Mesothelial cell of epicardium (in vitro differentiated cells): ENCODE results near the gene DLEC1. TPM values are rescaled to one million over a fixed set of nuclear protein-coding genes. Genes with fewer than 3 reads are reported as not detected.
"Not testable (repeated sequence)": the region's sequence is repeated elsewhere in the genome, so short reads cannot be mapped to it uniquely, and the experiment has no call there.

Experiments
- DNase-seq, 2 experiments: peaks; one replicate each; pipeline ENCODE4 v3.0.0; 2021; ENCODE audit warnings: low spot score in 2 of 2; ENCODE audit not compliant: unreplicated experiment in 2 of 2
- H3K27ac Mint-ChIP-seq: 2 replicates; pipeline ENCODE4 v1.8.0; 2021; ENCODE audit warnings: mixed read lengths
- H3K27me3 Mint-ChIP-seq: 2 replicates; pipeline ENCODE4 v1.8.0; 2021; ENCODE audit warnings: low read depth, mixed read lengths
- H3K36me3 Mint-ChIP-seq: 2 replicates; pipeline ENCODE4 v1.8.0; 2021; ENCODE audit warnings: mixed read lengths
- H3K4me1 Mint-ChIP-seq: 2 replicates; pipeline ENCODE4 v1.8.0; 2021; ENCODE audit warnings: mixed read lengths
- H3K4me3 Mint-ChIP-seq: 2 replicates; pipeline ENCODE4 v1.8.0; 2021; ENCODE audit warnings: mild to moderate bottlenecking, moderate library complexity, mixed read lengths
- H3K9me3 Mint-ChIP-seq: 2 replicates; pipeline ENCODE4 v1.8.0; 2021; ENCODE audit warnings: mixed read lengths
- CTCF ChIP-seq: fragments of 200-600 bp; sonication (generic); IDR thresholded peaks from one replicate; pipeline ENCODE4 v1.5.0; 2021; ENCODE audit warnings: antibody characterized with exemption; ENCODE audit not compliant: unreplicated experiment
- total RNA-seq: library from RNA; stranded (reverse); gene quantifications from 3 replicates; pipeline ENCODE4 v1.2.1, GENCODE V29; 2021

DLEC1 gene
- total RNA-seq, 1 donor from 2014 or later, result 1.4 TPM

- peaks cover 4% of the 10 kb centered on the region for H3K27me3 Mint-ChIP-seq
- H3K27ac Mint-ChIP-seq, result no peak overlapping the region
- no peak for DNase-seq
- H3K4me3 Mint-ChIP-seq, result no peak overlapping the region
- no peaks in the 10 kb centered on the region for H3K4me1 Mint-ChIP-seq
- peaks cover 11% of the 10 kb centered on the region for H3K9me3 Mint-ChIP-seq
- TF ChIP-seq CTCF, result no peak
- H3K36me3 Mint-ChIP-seq, result peaks cover 8% of the 10 kb centered on the region
Measured at GRCh38 chr3:38085311-38085942, 46.4 kb downstream of the DLEC1 start.

GRCh38 chr3:38085943-38086324, 46.9 kb downstream of the DLEC1 start:
- H3K4me3 Mint-ChIP-seq, result no peak overlapping the region
- TF ChIP-seq CTCF, result no peak
- peaks cover 6% of the 10 kb centered on the region for H3K27me3 Mint-ChIP-seq
- DNase-seq, result no peak
- H3K4me1 Mint-ChIP-seq, result no peaks in the 10 kb centered on the region
- peaks cover 6% of the 10 kb centered on the region for H3K36me3 Mint-ChIP-seq
- H3K9me3 Mint-ChIP-seq, result peaks cover 9% of the 10 kb centered on the region
- H3K27ac Mint-ChIP-seq, result no peak overlapping the region

GRCh38 chr3:38086496-38086895, 47.5 kb downstream of the DLEC1 start:
- no peak for TF ChIP-seq CTCF
- no peak overlapping the region for H3K27ac Mint-ChIP-seq
- no peaks in the 10 kb centered on the region for H3K4me1 Mint-ChIP-seq
- H3K9me3 Mint-ChIP-seq, result peaks cover 9% of the 10 kb centered on the region
- H3K27me3 Mint-ChIP-seq, result peaks cover 12% of the 10 kb centered on the region
- DNase-seq, result no peak
- peaks cover 6% of the 10 kb centered on the region for H3K36me3 Mint-ChIP-seq
- no peak overlapping the region for H3K4me3 Mint-ChIP-seq

- not testable (repeated sequence) for H3K27ac Mint-ChIP-seq, H3K4me3 Mint-ChIP-seq, H3K4me1 Mint-ChIP-seq, H3K9me3 Mint-ChIP-seq, H3K36me3 Mint-ChIP-seq, DNase-seq
- peaks cover 20% of the 10 kb centered on the region for H3K27me3 Mint-ChIP-seq
Measured at GRCh38 chr3:38087278-38087677, 48.3 kb downstream of the DLEC1 start.

GRCh38 chr3:38088126-38089078, 49.4 kb downstream of the DLEC1 start:
- Mint-ChIP-seq H3K27me3 (peaks cover 29% of the 10 kb centered on the region), H3K36me3 (peaks cover 6% of the 10 kb centered on the region), H3K9me3 (peaks cover 9% of the 10 kb centered on the region), H3K4me3 (no peak overlapping the region), H3K4me1 (no peaks in the 10 kb centered on the region), H3K27ac (no peak overlapping the region)
- TF ChIP-seq CTCF, result no peak
- DNase-seq, result no peak

- no peak for TF ChIP-seq CTCF
- no peak for DNase-seq
- no peaks in the 10 kb centered on the region for H3K4me1 Mint-ChIP-seq
- no peak overlapping the region for H3K27ac Mint-ChIP-seq
- peaks cover 2% of the 10 kb centered on the region for H3K36me3 Mint-ChIP-seq
- peaks cover 4% of the 10 kb centered on the region for H3K9me3 Mint-ChIP-seq
- H3K4me3 Mint-ChIP-seq, result no peak overlapping the region
- peaks cover 37% of the 10 kb centered on the region for H3K27me3 Mint-ChIP-seq
Measured at GRCh38 chr3:38089163-38089562, 50.2 kb downstream of the DLEC1 start.
